Left forelimb (tissue), 1 donor: ENCODE data around the gene MIER2.
A peak's percentile ranks its signal among the peaks of the same experiment; 100 is the strongest.
"Not testable (repeated sequence)": the region's sequence is repeated elsewhere in the genome, so short reads cannot be mapped to it uniquely, and the experiment has no call there.

Source experiments
- DNase-seq: peaks from one replicate; pipeline ENCODE4 v3.0.0-alpha.2; 2018; ENCODE audit warnings: low spot score

MIER2 gene

GRCh38 chr19:344625-345319 is at the start of gene MIER2:
MIER2 (minus strand) TSS chr19:344796; CDS start chr19:344782, 14 bp downstream.
- peak; percentile 95 for DNase-seq

GRCh38 chr19:393560-393959 is 49.0 kb upstream of the MIER2 start:
- not testable (repeated sequence) for DNase-seq

GRCh38 chr19:392375-392970 is 47.9 kb upstream of the MIER2 start:
- DNase-seq: no peak

GRCh38 chr19:391726-392374 is 47.3 kb upstream of the MIER2 start:
- DNase-seq: no peak

GRCh38 chr19:391207-391557 is 46.6 kb upstream of the MIER2 start:
- no peak for DNase-seq

GRCh38 chr19:390386-391206 is 46.0 kb upstream of the MIER2 start:
- DNase-seq: no peak

- DNase-seq: no peak
Measured at GRCh38 chr19:389935-390289, 45.3 kb upstream of the MIER2 start.

GRCh38 chr19:389255-389934 is 44.8 kb upstream of the MIER2 start:
- no peak for DNase-seq

GRCh38 chr19:388691-389090 is 44.1 kb upstream of the MIER2 start:
- no peak for DNase-seq

- no peak for DNase-seq
Measured at GRCh38 chr19:387777-388176, 43.2 kb upstream of the MIER2 start.

GRCh38 chr19:386632-387301 is 42.2 kb upstream of the MIER2 start:
- DNase-seq: not testable (repeated sequence)

- not testable (repeated sequence) for DNase-seq
Measured at GRCh38 chr19:386189-386588, 41.6 kb upstream of the MIER2 start.

GRCh38 chr19:384799-385169 is 40.2 kb upstream of the MIER2 start:
- DNase-seq: no peak

- no peak for DNase-seq
Measured at GRCh38 chr19:383922-384798, 39.6 kb upstream of the MIER2 start.

- DNase-seq: no peak
Measured at GRCh38 chr19:383040-383439, 38.4 kb upstream of the MIER2 start.

GRCh38 chr19:382578-382977 is 38.0 kb upstream of the MIER2 start:
- DNase-seq: not testable (repeated sequence)

- DNase-seq: not testable (repeated sequence)
Measured at GRCh38 chr19:381901-382300, 37.3 kb upstream of the MIER2 start.

GRCh38 chr19:380618-381219 is 36.1 kb upstream of the MIER2 start:
- not testable (repeated sequence) for DNase-seq

- DNase-seq: no peak
Measured at GRCh38 chr19:379796-380195, 35.2 kb upstream of the MIER2 start.

- no peak for DNase-seq
Measured at GRCh38 chr19:378706-379105, 34.1 kb upstream of the MIER2 start.
